ENCODE results near the gene ME1. TPM values are rescaled to one million over a fixed set of nuclear protein-coding genes. Genes with fewer than 3 reads are reported as not detected.

The ME1 gene
- total and polyA plus RNA-seq, 2 donors (not counting 3 experiments of a cell fraction or from before 2014, with no cell fraction given) = 7.3 to 29.3 TPM

- H4K20me1 ChIP-seq (replicated peaks; ENCODE audit: control insufficient read depth, extremely low read depth, insufficient read depth, low read length) = no peaks in the 10 kb centered on the region
- H3K4me2 ChIP-seq (ENCODE audit: insufficient read depth, low read length) = no peak overlapping the region
- FAIRE-seq (peak; percentile 88), DNase-seq (ENCODE audit: low read depth, low spot score) (peak; percentile 82)
- intact Hi-C loops (cut with micrococcal nuclease) (loop anchor here (1.0 to 2.0 kb wide), 4 partner anchors 22 to 148 kb away; partner anchors contain the start of genes DOP1A, PGM3 and RWDD2A), dilution Hi-C loops (cut with MboI; ENCODE audit: extremely low pct_ligation_motif_present, low sequenced_read_pairs) (loop anchor here (25.0 kb wide), 1 partner anchor 297 kb away; the partner anchor contains the start of gene PRSS35)
- no peaks in the 10 kb centered on the region for H3K9me1 ChIP-seq (replicated peaks; ENCODE audit: control insufficient read depth, extremely low read depth, insufficient read depth, low read length)
- TF ChIP-seq FOS (IDR thresholded peaks at IDR 0.05; ENCODE audit: borderline replicate concordance, insufficient read depth, low read length) = no peak
- TF ChIP-seq CTCF (IDR thresholded peaks at IDR 0.05; ENCODE audit: extremely low read depth in 1 of 2, insufficient read depth in 1 of 2, low read depth in 1 of 2, low read length in 2 of 2) = peak; percentile 82 to 83
- H2AFZ ChIP-seq (ENCODE audit: low read depth, low read length) = no peak overlapping the region
- H3K9me3 ChIP-seq (replicated peaks; ENCODE audit: control insufficient read depth, insufficient read depth, low read length) = no peaks in the 10 kb centered on the region
- ChIA-PET POLR2A (interaction anchor here (0.6 kb wide), 1 partner anchor 17 kb away, joined by 3 read pairs; no protein-coding TSS in a partner anchor), CTCF (interaction anchor here (0.6 to 13.1 kb wide), 38 partner anchors 11 to 945 kb away, joined by 3 to 431 read pairs (median 5); partner anchors contain the start of genes DOP1A, PGM3, PRSS35 and RWDD2A)
- no TSS peak for BruUV-seq (replicated peaks)
- no peaks in the 10 kb centered on the region for H3K36me3 ChIP-seq (ENCODE audit: control insufficient read depth in 2 of 2, extremely low read depth in 1 of 2, insufficient read depth in 2 of 2, low read length in 2 of 2)
- H3K4me1 ChIP-seq (ENCODE audit: control insufficient read depth, extremely low read depth, insufficient read depth, low read length) = no peaks in the 10 kb centered on the region
- no peak overlapping the region for H3K4me3 ChIP-seq (replicated peaks in 1 of 3; ENCODE audit: insufficient read depth in 1 of 3, low read depth in 1 of 3, low read length in 3 of 3)
- H3K27me3 ChIP-seq (ENCODE audit: control insufficient read depth in 2 of 2, insufficient read depth in 2 of 2, low read length in 2 of 2) = no peaks in the 10 kb centered on the region
- no peak overlapping the region for H3K27ac ChIP-seq (ENCODE audit: insufficient read depth, low read depth, low read length)
- no peaks in the 10 kb centered on the region for H3K79me2 ChIP-seq (ENCODE audit: control insufficient read depth, insufficient read depth, low read length)
- H3K9ac ChIP-seq (replicated peaks; ENCODE audit: extremely low read depth, insufficient read depth, low read length) = no peak overlapping the region
Measured at GRCh38 chr6:83215131-83216047, 215.5 kb downstream of the ME1 start.

GRCh38 chr6:83202031-83202430, 228.8 kb downstream of the ME1 start:
- Histone ChIP-seq H3K36me3 (ENCODE audit: control insufficient read depth in 2 of 2, extremely low read depth in 1 of 2, insufficient read depth in 2 of 2, low read length in 2 of 2) (no peaks in the 10 kb centered on the region), H2AFZ (ENCODE audit: low read depth, low read length) (no peak overlapping the region), H3K27ac (ENCODE audit: insufficient read depth, low read depth, low read length) (no peak overlapping the region), H3K79me2 (ENCODE audit: control insufficient read depth, insufficient read depth, low read length) (no peaks in the 10 kb centered on the region), H3K4me3 (replicated peaks in 1 of 3; ENCODE audit: insufficient read depth in 1 of 3, low read depth in 1 of 3, low read length in 3 of 3) (no peak overlapping the region), H3K27me3 (ENCODE audit: control insufficient read depth in 2 of 2, insufficient read depth in 2 of 2, low read length in 2 of 2) (no peaks in the 10 kb centered on the region), H3K9me1 (replicated peaks; ENCODE audit: control insufficient read depth, extremely low read depth, insufficient read depth, low read length) (no peaks in the 10 kb centered on the region), H4K20me1 (replicated peaks; ENCODE audit: control insufficient read depth, extremely low read depth, insufficient read depth, low read length) (no peaks in the 10 kb centered on the region), H3K9me3 (replicated peaks; ENCODE audit: control insufficient read depth, insufficient read depth, low read length) (no peaks in the 10 kb centered on the region), H3K9ac (replicated peaks; ENCODE audit: extremely low read depth, insufficient read depth, low read length) (no peak overlapping the region), H3K4me1 (ENCODE audit: control insufficient read depth, extremely low read depth, insufficient read depth, low read length) (peaks cover 26% of the 10 kb centered on the region), H3K4me2 (ENCODE audit: insufficient read depth, low read length) (no peak overlapping the region)
- no TSS peak for BruUV-seq (replicated peaks)
- intact Hi-C loops (cut with micrococcal nuclease) (no loop called here), dilution Hi-C loops (cut with MboI; ENCODE audit: extremely low pct_ligation_motif_present, low sequenced_read_pairs) (loop anchor here (25.0 kb wide), 1 partner anchor 310 kb away; the partner anchor contains the start of gene PRSS35)
- TF ChIP-seq MAX (IDR thresholded peaks at IDR 0.05; ENCODE audit: insufficient read depth, insufficient read length) (no peak), POLR2AphosphoS5 (IDR thresholded peaks at IDR 0.05; ENCODE audit: insufficient read depth, low read depth, low read length) (no peak), JUN (IDR thresholded peaks at IDR 0.05; ENCODE audit: borderline replicate concordance, insufficient read depth, insufficient read length, low read depth) (no peak), FOS (IDR thresholded peaks at IDR 0.05; ENCODE audit: borderline replicate concordance, insufficient read depth, low read length) (no peak), POLR2A (IDR thresholded peaks at IDR 0.05; ENCODE audit: low read depth, low read length) (no peak), GATA2 (IDR thresholded peaks at IDR 0.05; ENCODE audit: insufficient read depth, insufficient read length, low read depth, low read length) (no peak), CTCF (IDR thresholded peaks at IDR 0.05; ENCODE audit: extremely low read depth in 1 of 2, insufficient read depth in 1 of 2, low read depth in 1 of 2, low read length in 2 of 2) (no peak), MYC (IDR thresholded peaks at IDR 0.05; ENCODE audit: low read depth, low read length) (no peak), EZH2 (IDR thresholded peaks at IDR 0.05; ENCODE audit: borderline replicate concordance, low read depth, low read length, severe bottlenecking) (no peak)
- POLR2A ChIA-PET = no interaction called here
- CTCF ChIA-PET = no interaction called here
- DNase-seq (ENCODE audit: low read depth, low spot score) (no peak), FAIRE-seq (no peak)

Measured in endothelial cell of umbilical vein (primary cell).